H1 (cell line): ENCODE results near the gene SELENOO. TPM values are rescaled to one million over a fixed set of nuclear protein-coding genes. Genes with fewer than 3 reads are reported as not detected.
A peak's percentile ranks its signal among the peaks of the same experiment; 100 is the strongest.

ENCODE experiments used
- CTCF ChIA-PET: fragments of 300-600 bp; sonication (Branson Sonifier 250); formaldehyde crosslinking; loops from one replicate; lab custom pipeline; 2021; ENCODE audit not compliant: partially characterized antibody; lab: Charles Lee
- POLR2A ChIA-PET: fragments of 300-600 bp; sonication (Branson Sonifier 250); formaldehyde crosslinking; loops from one replicate; lab custom pipeline; 2021; ENCODE audit warnings: inconsistent platforms; ENCODE audit not compliant: partially characterized antibody; lab: Charles Lee
- DNase-seq, 2 experiments: peaks; one replicate each; pipeline versions ENCODE4 v3.0.0 to v3.0.0-alpha.2; 2010 to 2022; ENCODE audit warnings: low spot score in 2 of 2, low read depth in 1 of 2, mixed read lengths in 1 of 2
- FAIRE-seq: peaks from 2 replicates; lab custom pipeline; 2011; peaks lifted over from hg19 to GRCh38; lab: Jason Lieb, UNC
- H2AFZ ChIP-seq: 2 replicates; pipeline ENCODE4 v1.8.1; 2012; ENCODE audit warnings: low read length, inconsistent platforms
- H2AK5ac ChIP-seq: 2 replicates; pipeline ENCODE4 v1.6.1; 2013; ENCODE audit warnings: low read depth, low read length
- H2BK120ac ChIP-seq: replicated peaks from 2 replicates; pipeline ENCODE3; 2013; ENCODE audit warnings: low read depth, low read length, inconsistent platforms
- H2BK12ac ChIP-seq: 2 replicates; pipeline ENCODE4 v1.6.1; 2013; ENCODE audit warnings: low read depth, low read length
- H2BK15ac ChIP-seq: 2 replicates; pipeline ENCODE4 v1.6.1; 2013; ENCODE audit warnings: low read length
- H2BK20ac ChIP-seq: 2 replicates; pipeline ENCODE4 v1.6.1; 2013; ENCODE audit warnings: low read length
- H2BK5ac ChIP-seq: 2 replicates; pipeline ENCODE4 v1.6.1; 2013; ENCODE audit warnings: low read depth, low read length
- H3K14ac ChIP-seq: 2 replicates; pipeline ENCODE4 v1.6.1; 2013; ENCODE audit warnings: inconsistent platforms; ENCODE audit not compliant: insufficient read length
- H3K18ac ChIP-seq: 2 replicates; pipeline ENCODE4 v1.6.1; 2013; ENCODE audit warnings: low read length; ENCODE audit errors: extremely low read depth
- H3K23ac ChIP-seq: 2 replicates; pipeline ENCODE4 v1.6.1; 2013; ENCODE audit warnings: inconsistent platforms; ENCODE audit not compliant: insufficient read length
- H3K23me2 ChIP-seq: 2 replicates; pipeline ENCODE4 v1.6.1; 2013; ENCODE audit warnings: low read depth, low read length
- H3K27ac ChIP-seq: 2 replicates; pipeline ENCODE4 v1.6.1; 2011; ENCODE audit warnings: low read depth, low read length, inconsistent platforms
- H3K27me3 ChIP-seq, 4 experiments: replicated peaks in 1 of 4; 1 replicate in 1 of 4; 2 replicates in 3 of 4; pipeline versions ENCODE4 v1.6.1 to v1.8.1; 2011 to 2013; ENCODE audit warnings: low read length in 3 of 4, mild to moderate bottlenecking in 3 of 4, inconsistent platforms in 2 of 4, mixed read lengths in 2 of 4, moderate library complexity in 1 of 4; ENCODE audit not compliant: control insufficient read depth in 3 of 4, insufficient read depth in 3 of 4; ENCODE audit errors: extremely low read depth in 1 of 4
- H3K36me3 ChIP-seq, 4 experiments: 2 replicates each; pipeline versions ENCODE4 v1.6.1 to v1.8.1; 2011 to 2013; ENCODE audit warnings: mild to moderate bottlenecking in 4 of 4, low read length in 3 of 4, moderate library complexity in 2 of 4, control low read depth in 1 of 4, inconsistent platforms in 1 of 4; ENCODE audit not compliant: insufficient read depth in 4 of 4, control insufficient read depth in 2 of 4
- H3K4ac ChIP-seq: replicated peaks from 2 replicates; pipeline ENCODE3; 2013; ENCODE audit warnings: low read length, low read depth, mixed read lengths, inconsistent platforms; ENCODE audit not compliant: insufficient read length
- H3K4me1 ChIP-seq, 4 experiments: replicated peaks in 1 of 4; 1 replicate in 1 of 4; 2 replicates in 3 of 4; pipeline versions ENCODE4 v1.6.1 to v1.8.1; 2011 to 2013; ENCODE audit warnings: low read length in 3 of 4, inconsistent platforms in 2 of 4, mixed read lengths in 1 of 4; ENCODE audit not compliant: insufficient read depth in 4 of 4, control insufficient read depth in 3 of 4
- H3K4me2 ChIP-seq, 2 experiments: 2 replicates each; pipeline versions ENCODE4 v1.6.1 to v1.8.1; 2011 to 2013; ENCODE audit warnings: low read depth in 2 of 2, low read length in 2 of 2, control low read depth in 1 of 2, inconsistent platforms in 1 of 2, mild to moderate bottlenecking in 1 of 2; ENCODE audit not compliant: insufficient read depth in 1 of 2
- H3K4me3 ChIP-seq, 4 experiments: fragments of 200-600, 300-600 bp in 1 of 4; sonication (generic), shearing (Covaris generic), sonication (Bioruptor Twin) in 1 of 4; 2 replicates each; pipeline versions ENCODE4 v1.5.1 to v1.8.1; 2011 to 2016; ENCODE audit warnings: low read length in 4 of 4, low read depth in 3 of 4, control low read depth in 2 of 4, inconsistent platforms in 2 of 4, mild to moderate bottlenecking in 2 of 4, mixed read lengths in 1 of 4, moderate library complexity in 1 of 4; ENCODE audit not compliant: insufficient read depth in 2 of 4; ENCODE audit errors: extremely low read depth in 1 of 4
- H3K56ac ChIP-seq: replicated peaks from 2 replicates; pipeline ENCODE3; 2013; ENCODE audit warnings: low read depth, mild to moderate bottlenecking, mixed read lengths, low read length, inconsistent platforms; ENCODE audit not compliant: insufficient read length
- H3K79me1 ChIP-seq: 2 replicates; pipeline ENCODE4 v1.6.1; 2013; ENCODE audit warnings: low read depth, low read length, control low read depth
- H3K79me2 ChIP-seq, 2 experiments: 2 replicates each; pipeline versions ENCODE4 v1.6.1 to v1.8.1; 2012 to 2013; ENCODE audit warnings: low read length in 2 of 2, mild to moderate bottlenecking in 2 of 2, inconsistent platforms in 1 of 2; ENCODE audit not compliant: insufficient read depth in 2 of 2, control insufficient read depth in 1 of 2
- H3K9ac ChIP-seq, 4 experiments: replicated peaks in 1 of 4; 1 replicate in 1 of 4; 2 replicates in 3 of 4; pipeline versions ENCODE4 v1.6.1 to v1.8.1; 2011 to 2013; ENCODE audit warnings: low read depth in 3 of 4, low read length in 3 of 4, control low read depth in 2 of 4, mild to moderate bottlenecking in 2 of 4, moderate library complexity in 2 of 4, inconsistent platforms in 1 of 4; ENCODE audit errors: extremely low read depth in 1 of 4
- H3K9me3 ChIP-seq, 2 experiments: 2 replicates each; pipeline versions ENCODE4 v1.6.1 to v1.8.1; 2012 to 2013; ENCODE audit warnings: mild to moderate bottlenecking in 2 of 2, moderate library complexity in 2 of 2, control low read depth in 1 of 2, inconsistent platforms in 1 of 2, low read depth in 1 of 2, low read length in 1 of 2, mixed read lengths in 1 of 2; ENCODE audit not compliant: insufficient read depth in 2 of 2
- H4K20me1 ChIP-seq, 2 experiments: replicated peaks in 1 of 2; 2 replicates each; pipeline versions ENCODE3 to v1.8.1; 2011 to 2013; ENCODE audit warnings: inconsistent platforms in 2 of 2, low read length in 2 of 2, mild to moderate bottlenecking in 1 of 2; ENCODE audit not compliant: insufficient read depth in 2 of 2, control insufficient read depth in 1 of 2
- H4K5ac ChIP-seq: 2 replicates; pipeline ENCODE4 v1.6.1; 2013; ENCODE audit warnings: low read length, low read depth, mixed read lengths, inconsistent platforms; ENCODE audit not compliant: insufficient read length
- H4K8ac ChIP-seq: 2 replicates; pipeline ENCODE4 v1.8.0; 2013; ENCODE audit warnings: mild to moderate bottlenecking, moderate library complexity, low read length, inconsistent platforms; ENCODE audit not compliant: insufficient read depth; ENCODE audit errors: extremely low read depth
- H4K91ac ChIP-seq: replicated peaks from 2 replicates; pipeline ENCODE3; 2013; ENCODE audit warnings: low read length, mixed read lengths, inconsistent platforms; ENCODE audit not compliant: insufficient read length
- BRCA1 ChIP-seq: IDR thresholded peaks from 2 replicates; pipeline ENCODE4 v1.6.1; 2012; ENCODE audit warnings: low read depth, low read length, improper control_type of control experiment
- EP300 ChIP-seq, 2 experiments: IDR thresholded peaks; 1 replicate in 1 of 2; 2 replicates in 1 of 2; pipeline ENCODE4 v1.6.1; 2011 to 2012; ENCODE audit warnings: low read depth in 2 of 2, low read length in 2 of 2, mild to moderate bottlenecking in 2 of 2, borderline replicate concordance in 1 of 2, inconsistent platforms in 1 of 2, moderate library complexity in 1 of 2
- GTF2F1 ChIP-seq: IDR thresholded peaks from 2 replicates; pipeline ENCODE4 v1.6.1; 2012; ENCODE audit warnings: low read depth, low read length, improper control_type of control experiment, borderline replicate concordance
- KDM5A ChIP-seq: fragments of 200-600 bp; IDR thresholded peaks from 2 replicates; pipeline ENCODE4 v1.7.1; 2012; ENCODE audit warnings: mild to moderate bottlenecking, low read length, inconsistent platforms, mixed read lengths
- SP1 ChIP-seq: IDR thresholded peaks from 2 replicates; pipeline ENCODE4 v1.6.1; 2011; ENCODE audit warnings: low read depth, low read length
- SP4 ChIP-seq: IDR thresholded peaks from 2 replicates; pipeline ENCODE4 v1.6.1; 2012; ENCODE audit warnings: low read length, inconsistent platforms
- SRF ChIP-seq: IDR thresholded peaks from 2 replicates; pipeline ENCODE4 v1.6.1; 2011; ENCODE audit warnings: mild to moderate bottlenecking, low read depth, low read length, moderate library complexity
- TEAD4 ChIP-seq: IDR thresholded peaks from 2 replicates; pipeline ENCODE4 v1.6.1; 2012; ENCODE audit warnings: low read depth, low read length, inconsistent platforms, mixed read lengths
- WGBS, 2 experiments: shearing (Covaris generic) in 1 of 2; methylation state at CpG; one replicate each; pipeline versions ENCODE4 v1.1.6 to v1.1.7; 2013 to 2015; ENCODE audit warnings: low lambda C conversion rate in 2 of 2, mixed read lengths in 2 of 2, inconsistent platforms in 1 of 2, low coverage in 1 of 2, missing lambda C conversion rate in 1 of 2; ENCODE audit not compliant: insufficient replicate concordance in 2 of 2, insufficient coverage in 1 of 2, insufficient read length in 1 of 2; ENCODE audit errors: extremely low coverage in 1 of 2, missing lambda C conversion rate in 1 of 2; 5-methylcytosine and 5-hydroxymethylcytosine counted together
- polyA plus RNA-seq, 7 experiments: library from polyadenylated mRNA; depleted of rRNA in 3 of 7; stranded (reverse) in 5 of 7; unstranded in 2 of 7; fragments of >200 nt in 5 of 7; fragments of 200-250 nt in 2 of 7; gene quantifications; 1 replicate in 5 of 7; 2 replicates in 1 of 7; 4 replicates in 1 of 7; pipeline versions ENCODE4 v1.2.1 to v1.2.3, GENCODE V29; 2011 to 2013; ENCODE audit warnings: missing spikeins in 2 of 7, mixed read lengths in 2 of 7
- total RNA-seq: library from RNA; stranded (reverse); fragmentation: NEBNext Ultra II Directional; extraction: Animal tissue kit (Norgen Biotek cat#: 25700); gene quantifications from 2 replicates; pipeline ENCODE4 v1.2.1, GENCODE V29; 2021
- TF ChIP-seq, protein P1 (sequence below): IDR thresholded peaks from 2 replicates; pipeline ENCODE4 v1.6.1; 2011; ENCODE audit warnings: low read depth, mild to moderate bottlenecking, low read length; ENCODE audit not compliant: insufficient read depth
- TF ChIP-seq, protein P2 (sequence below): IDR thresholded peaks from 2 replicates; pipeline ENCODE4 v1.6.1; 2011; ENCODE audit warnings: low read length, improper control_type of control experiment

SELENOO gene
- total and polyA plus RNA-seq, 2 of the 8 experiments (the other 6 are each of a cell fraction or from before 2014, with no cell fraction given), result 18.6 to 25.1 TPM

DNA sequence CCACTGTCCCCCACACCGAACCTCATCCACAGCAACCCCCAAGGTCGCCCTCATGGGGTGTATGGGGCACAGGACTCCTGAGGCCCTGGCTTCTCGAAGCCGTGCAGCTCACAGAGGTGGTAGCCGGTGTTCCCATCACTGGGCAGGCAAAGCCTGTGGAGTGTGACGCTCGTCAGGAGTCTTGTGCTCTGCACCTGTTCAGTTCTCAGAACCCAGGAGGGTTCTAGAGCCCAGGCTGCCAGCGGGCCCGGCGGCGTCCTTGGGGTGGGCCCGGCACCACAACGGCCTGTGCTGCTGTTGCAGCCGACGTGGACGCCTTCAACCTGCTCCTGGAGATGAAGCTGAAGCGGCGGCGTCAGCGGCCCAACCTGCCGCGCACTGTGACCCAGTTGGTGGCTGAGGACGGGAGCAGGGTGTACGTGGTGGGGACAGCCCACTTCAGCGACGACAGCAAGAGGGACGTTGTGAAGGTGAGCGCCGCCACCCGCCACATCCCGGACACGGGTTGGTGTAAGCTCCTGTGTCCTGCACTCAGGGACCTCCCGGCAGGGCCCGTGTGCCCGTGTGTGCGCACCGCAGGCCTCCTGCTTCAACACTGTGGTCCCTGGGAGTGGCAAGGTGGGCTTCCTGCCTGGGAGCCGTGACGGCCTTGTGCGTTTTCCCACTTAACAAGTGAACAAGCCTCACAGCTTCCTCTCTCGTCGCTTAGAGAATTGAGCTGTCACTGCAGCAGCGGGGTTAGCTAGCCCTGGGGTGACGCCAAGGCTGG is 6.6 kb upstream of the SELENOO start:
- Histone ChIP-seq H2BK12ac (no peak overlapping the region), H4K5ac (no peak overlapping the region), H2AK5ac (no peak overlapping the region), H3K14ac (no peak overlapping the region), H4K20me1 (peaks cover 15 to 25% of the 10 kb centered on the region in 2 experiments), H2AFZ (no peak overlapping the region), H3K27ac (no peak overlapping the region), H3K79me2 (peaks cover 0 to 19% of the 10 kb centered on the region in 2 experiments; a peak in 1 of 4 replicates), H3K27me3 (no peaks in the 10 kb centered on the region), H3K4me3 (no peak overlapping the region), H3K4me2 (no peak overlapping the region), H3K18ac (no peak overlapping the region), H3K79me1 (peaks cover 8% of the 10 kb centered on the region), H3K4me1 (peaks cover 0 to 20% (median 7%) of the 10 kb centered on the region in 4 experiments; a peak in 5 of 7 replicates), H3K9me3 (no peaks in the 10 kb centered on the region), H4K8ac (0 out of 2 replicates have a peak overlapping the region, but pooled peaks have one; percentile 25), H2BK120ac (no peak overlapping the region), H2BK20ac (no peak overlapping the region), H3K4ac (no peak overlapping the region), H2BK5ac (no peak overlapping the region), H4K91ac (no peak overlapping the region), H2BK15ac (no peak overlapping the region), H3K36me3 (peaks cover 6 to 36% (median 10%) of the 10 kb centered on the region in 4 experiments; a peak in 5 of 8 replicates), H3K23me2 (no peaks in the 10 kb centered on the region; the same call in 1 of the 2 replicates), H3K56ac (no peak overlapping the region), H3K23ac (no peak overlapping the region), H3K9ac (no peak overlapping the region)
- POLR2A ChIA-PET, result interaction anchor here (0.6 to 2.5 kb wide), 4 partner anchors 10 to 31 kb away, joined by 3 to 8 read pairs (median 3); partner anchors contain the start of gene PANX2
- 96% methylated on average over 38 of the region's 44 CpGs; no CpG with 5 or more reads in 1 of the 2 experiments for WGBS, 2 experiments
- FAIRE-seq, result no peak
- CTCF ChIA-PET, result interaction anchor here (0.8 to 1.7 kb wide), 6 partner anchors 9 to 46 kb away, joined by 3 to 9 read pairs (median 4); no protein-coding TSS in a partner anchor
- no peak for DNase-seq
- no peak for TF ChIP-seq TEAD4
- TF ChIP-seq, protein P1, sequence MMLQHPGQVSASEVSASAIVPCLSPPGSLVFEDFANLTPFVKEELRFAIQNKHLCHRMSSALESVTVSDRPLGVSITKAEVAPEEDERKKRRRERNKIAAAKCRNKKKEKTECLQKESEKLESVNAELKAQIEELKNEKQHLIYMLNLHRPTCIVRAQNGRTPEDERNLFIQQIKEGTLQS, result no peak
- no peak for TF ChIP-seq EP300 (IDR thresholded peaks at IDR 0.05; ENCODE audit: borderline replicate concordance in 1 of 2, low read depth in 2 of 2, low read length in 2 of 2)
- TF ChIP-seq, protein P2, sequence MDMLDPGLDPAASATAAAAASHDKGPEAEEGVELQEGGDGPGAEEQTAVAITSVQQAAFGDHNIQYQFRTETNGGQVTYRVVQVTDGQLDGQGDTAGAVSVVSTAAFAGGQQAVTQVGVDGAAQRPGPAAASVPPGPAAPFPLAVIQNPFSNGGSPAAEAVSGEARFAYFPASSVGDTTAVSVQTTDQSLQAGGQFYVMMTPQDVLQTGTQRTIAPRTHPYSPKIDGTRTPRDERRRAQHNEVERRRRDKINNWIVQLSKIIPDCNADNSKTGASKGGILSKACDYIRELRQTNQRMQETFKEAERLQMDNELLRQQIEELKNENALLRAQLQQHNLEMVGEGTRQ, result no peak
- TF ChIP-seq SRF, result no peak
- TF ChIP-seq KDM5A, result no peak
- no peak for TF ChIP-seq GTF2F1
- no peak for TF ChIP-seq SP4
- TF ChIP-seq SP1, result no peak
- no peak for TF ChIP-seq BRCA1
